ENCODE measurements around the gene INSIG2. TPM values are rescaled to one million over a fixed set of nuclear protein-coding genes. Genes with fewer than 3 reads are reported as not detected.

INSIG2 gene
- total RNA-seq, 1 experiment from 2014 or later = 13.5 TPM

GRCh38 chr2:118127250-118127649 lies 39.0 kb downstream of the INSIG2 start:
- DNase-seq (ENCODE audit: low read depth) = no peak

DNA sequence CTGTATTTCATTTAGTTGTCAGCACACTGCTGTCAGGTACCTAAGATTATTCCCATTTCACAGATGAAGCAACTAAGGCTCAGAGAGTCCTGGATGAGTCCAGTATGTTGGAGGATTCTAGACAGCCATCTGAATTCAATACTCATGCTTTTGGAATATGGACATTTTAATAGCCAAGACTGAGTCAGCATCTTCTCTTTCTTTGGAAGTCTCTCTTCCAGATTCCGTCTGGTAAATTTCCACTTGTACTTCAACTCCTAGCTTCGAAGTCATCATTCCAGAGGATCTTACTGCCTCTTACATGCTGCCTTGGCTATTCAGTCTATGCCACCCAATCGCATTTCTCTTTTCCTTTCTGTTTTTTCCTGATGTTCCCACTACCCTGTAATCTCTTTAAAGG lies 40.6 kb downstream of the INSIG2 start:
- DNase-seq (ENCODE audit: low read depth) = no peak

- no peak for DNase-seq (ENCODE audit: low read depth)
Measured at GRCh38 chr2:118130385-118130784, 42.1 kb downstream of the INSIG2 start.

DNA sequence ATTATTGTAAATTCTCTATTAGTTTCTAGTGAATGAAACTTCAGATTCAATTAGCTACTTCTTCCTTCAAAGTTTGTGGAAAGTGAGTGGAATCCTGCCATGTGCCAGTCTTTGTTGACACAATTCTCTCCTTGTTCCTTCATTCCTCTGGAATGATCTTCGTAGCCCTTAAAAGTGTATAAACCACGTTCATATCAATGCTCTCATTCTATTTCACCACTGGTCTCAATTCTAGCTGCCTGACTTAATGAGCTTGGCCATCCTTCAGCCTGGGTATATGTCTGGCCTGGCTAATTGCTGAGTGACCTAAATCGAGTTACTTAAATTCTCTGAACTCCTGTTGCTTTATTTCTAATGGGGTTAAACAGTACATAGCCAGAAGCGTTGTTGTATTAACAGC lies 43.5 kb downstream of the INSIG2 start:
- DNase-seq (ENCODE audit: low read depth) = no peak

DNA sequence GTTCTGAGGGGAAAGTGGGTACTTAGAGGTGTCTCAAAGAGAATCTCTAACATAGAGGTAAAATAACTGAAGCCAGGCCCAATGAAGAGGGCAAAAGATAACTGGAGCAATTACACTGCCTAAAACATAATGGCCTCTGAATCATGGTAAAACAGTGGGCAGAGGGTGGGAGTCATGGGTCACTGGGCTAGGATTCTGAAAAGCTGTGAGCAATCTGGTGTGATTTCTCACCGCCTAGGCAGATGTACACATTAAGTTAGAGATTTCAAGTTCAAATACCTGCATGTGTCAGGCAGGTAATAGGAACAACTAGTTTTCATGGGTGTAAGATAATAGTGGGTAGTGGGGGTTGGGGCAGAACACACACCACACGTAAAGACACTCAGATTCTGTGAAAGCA lies 45.6 kb downstream of the INSIG2 start:
- DNase-seq (ENCODE audit: low read depth) = no peak

DNA sequence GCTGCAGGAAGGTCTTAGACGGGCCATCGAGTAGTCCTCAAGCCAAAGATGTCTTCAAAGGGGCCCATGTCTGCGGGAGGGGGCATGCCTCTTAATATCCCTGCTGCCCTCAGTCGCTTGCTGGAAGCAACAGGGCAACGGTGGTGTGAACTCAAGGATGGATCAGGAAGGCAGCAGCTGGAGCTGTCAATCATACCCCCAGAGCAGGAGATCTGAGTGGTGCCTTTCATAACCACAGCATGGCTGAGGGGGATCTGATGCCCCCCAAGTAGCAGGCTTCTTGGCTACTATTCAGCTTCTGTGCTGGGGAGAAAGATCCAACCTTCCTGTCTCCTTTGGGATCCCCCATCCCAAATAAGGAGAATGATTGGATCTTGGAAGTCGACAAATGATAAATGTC lies 46.4 kb downstream of the INSIG2 start:
- DNase-seq (ENCODE audit: low read depth) = no peak

- DNase-seq (ENCODE audit: low read depth) = no peak
Measured at GRCh38 chr2:118145207-118145606, 56.9 kb downstream of the INSIG2 start.

DNA sequence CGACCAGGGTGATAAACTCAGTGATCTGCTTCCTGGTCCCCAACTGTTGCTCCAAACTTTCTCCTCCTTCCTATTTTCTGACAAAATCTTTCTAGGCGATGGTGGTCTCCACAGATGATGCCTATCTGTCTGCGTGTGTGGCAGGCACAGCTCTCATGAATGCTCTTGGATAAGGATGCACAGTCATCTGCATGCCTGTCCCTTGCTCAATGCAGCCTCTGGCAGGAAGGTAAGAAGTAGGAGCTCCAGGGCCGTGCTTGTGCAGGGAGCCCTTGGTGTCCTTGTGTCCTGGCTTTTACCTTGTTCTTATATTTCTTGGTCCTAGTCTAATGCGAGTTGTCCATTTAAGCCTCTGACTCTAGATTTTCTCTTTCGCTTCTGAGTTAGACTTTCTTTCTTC lies 57.5 kb downstream of the INSIG2 start:
- DNase-seq (ENCODE audit: low read depth) = no peak

DNA sequence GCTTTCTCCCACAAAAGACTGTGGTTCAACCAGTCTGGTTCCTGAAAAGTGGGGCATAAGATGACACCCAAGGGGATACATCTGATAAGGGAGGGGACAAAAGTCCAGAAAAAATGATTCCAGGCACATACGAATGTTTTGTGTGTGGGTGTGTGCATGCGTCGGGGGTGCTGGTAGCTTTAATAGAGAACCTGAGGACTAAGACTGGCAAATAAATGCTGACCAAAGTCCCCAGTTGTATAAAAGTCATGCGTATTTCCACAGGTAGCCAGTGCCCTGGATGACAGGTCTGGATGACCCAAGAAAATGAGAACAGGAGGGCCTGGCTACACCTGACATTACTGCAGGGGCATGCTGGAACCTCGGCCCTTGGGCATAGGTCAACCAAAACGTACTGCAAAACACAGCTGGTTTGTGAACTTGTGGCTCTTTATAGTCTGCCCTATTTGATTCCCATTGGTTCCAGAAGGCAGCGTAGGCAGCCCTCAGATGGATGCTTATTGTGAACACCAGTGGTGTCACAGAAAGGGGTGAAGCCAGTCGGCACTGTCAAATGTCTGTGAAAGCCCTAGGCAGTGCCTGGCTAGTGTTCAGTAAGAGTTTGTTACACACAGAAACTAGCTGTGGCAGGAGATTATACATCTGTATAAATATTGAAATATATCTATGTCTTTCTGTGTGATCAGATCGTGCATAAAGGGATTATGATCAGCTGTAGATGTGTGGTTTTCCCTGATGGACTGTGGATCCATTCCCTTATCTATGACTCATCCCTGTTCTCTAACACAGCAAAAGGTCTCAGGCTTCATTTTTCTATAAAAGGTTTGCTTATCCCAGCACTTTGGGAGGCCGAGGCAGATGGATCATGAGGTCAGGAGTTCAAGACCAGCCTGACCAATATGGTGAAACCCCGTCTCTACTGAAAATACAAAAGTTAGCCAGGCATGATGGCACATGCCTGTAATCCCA lies 58.3 kb downstream of the INSIG2 start:
- no peak for DNase-seq (ENCODE audit: low read depth)

GRCh38 chr2:118148133-118148532 lies 59.9 kb downstream of the INSIG2 start:
- no peak for DNase-seq (ENCODE audit: low read depth)

- DNase-seq (ENCODE audit: low read depth) = peak; percentile 12
Measured at GRCh38 chr2:118148809-118149208, 60.5 kb downstream of the INSIG2 start.

GRCh38 chr2:118150294-118150693 lies 62.0 kb downstream of the INSIG2 start:
- DNase-seq (ENCODE audit: low read depth) = no peak

DNA sequence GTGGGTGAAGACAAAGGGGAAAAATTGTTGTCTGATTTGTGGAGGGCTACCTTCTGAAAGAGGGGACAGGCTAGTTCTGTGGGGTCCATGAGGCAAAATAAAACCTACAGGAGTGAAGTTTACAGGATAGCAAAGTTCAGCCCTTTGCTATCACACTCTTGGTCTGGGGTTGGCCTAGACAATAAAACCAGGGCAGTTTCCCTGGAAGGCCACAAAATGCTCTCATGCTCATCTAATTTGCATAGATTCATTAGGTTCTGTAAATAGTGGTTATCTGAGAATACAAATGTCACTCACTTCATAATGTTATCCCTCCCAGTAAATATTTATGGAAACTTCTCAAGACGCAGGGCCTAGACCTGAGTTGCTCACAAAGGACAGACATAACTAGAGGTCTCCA lies 63.6 kb downstream of the INSIG2 start:
- DNase-seq (ENCODE audit: low read depth) = no peak

DNA sequence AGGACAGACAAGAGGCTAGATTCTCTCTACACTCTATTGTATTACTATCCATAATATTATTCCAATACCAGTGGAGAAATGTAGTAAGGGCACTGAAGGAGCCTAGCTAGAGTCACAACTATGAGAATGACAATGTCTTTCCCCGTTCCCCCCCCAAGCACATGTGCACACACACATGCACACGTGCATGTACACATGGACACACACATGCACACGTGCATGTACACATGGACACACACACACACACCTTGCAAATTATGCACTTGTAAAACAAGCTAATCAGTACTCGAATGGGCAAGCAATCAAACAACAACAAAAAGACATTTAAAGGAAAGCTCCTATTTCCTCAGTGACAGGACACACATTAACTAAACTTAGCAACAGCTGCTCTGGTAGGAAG lies 65.2 kb downstream of the INSIG2 start:
- DNase-seq (ENCODE audit: low read depth) = no peak

- DNase-seq (ENCODE audit: low read depth) = no peak
Measured at GRCh38 chr2:118154176-118154575, 65.9 kb downstream of the INSIG2 start.

Other genes with a start within 250 kb of the INSIG2 start
- 10.8 and 15.3 TPM in 2 replicates for gene CCDC93, start 74.4 kb upstream of the INSIG2 start, total RNA-seq (2014; rRNA removed)

All from LHCN-M2 (cell line).